ENCODE measurements around the gene CAPN5. TPM values are rescaled to one million over a fixed set of nuclear protein-coding genes. Genes with fewer than 3 reads are reported as not detected.
A peak's percentile ranks its signal among the peaks of the same experiment; 100 is the strongest.

Gene CAPN5
- total RNA-seq, 2 experiments from 2014 or later: 0.62 to 0.76 TPM

GRCh38 chr11:77035039-77035438, 31.7 kb upstream of the CAPN5 start:
- ATAC-seq (no peak), DNase-seq (no peak)
- Mint-ChIP-seq H3K9me3 (ENCODE audit: low read depth) (no peaks in the 10 kb centered on the region), H3K27ac (no peak overlapping the region), H3K4me1 (peaks cover 4% of the 10 kb centered on the region), H3K36me3 (ENCODE audit: low read depth) (no peaks in the 10 kb centered on the region), H3K27me3 (peaks cover 25% of the 10 kb centered on the region), H3K4me3 (no peak overlapping the region)
- ChIA-PET POLR2A (no interaction called here), CTCF (interaction anchor here (0.6 to 1.3 kb wide), 2 partner anchors 13 to 450 kb away, joined by 3 read pairs; no protein-coding TSS in a partner anchor)
- intact Hi-C loops (cut with DNase I, micrococcal nuclease): no loop called here

GRCh38 chr11:77035580-77035979, 31.2 kb upstream of the CAPN5 start:
- intact Hi-C loops (cut with DNase I, micrococcal nuclease): no loop called here
- ATAC-seq: no peak
- H3K9me3 Mint-ChIP-seq (ENCODE audit: low read depth): no peaks in the 10 kb centered on the region
- peaks cover 25% of the 10 kb centered on the region for H3K27me3 Mint-ChIP-seq
- H3K4me3 Mint-ChIP-seq: no peak overlapping the region
- no peak overlapping the region for H3K27ac Mint-ChIP-seq
- CTCF ChIA-PET: interaction anchor here (2.2 kb wide), 1 partner anchor 116 kb away, joined by 7 read pairs; no protein-coding TSS in a partner anchor
- peaks cover 4% of the 10 kb centered on the region for H3K4me1 Mint-ChIP-seq
- DNase-seq: no peak
- POLR2A ChIA-PET: no interaction called here
- no peaks in the 10 kb centered on the region for H3K36me3 Mint-ChIP-seq (ENCODE audit: low read depth)

- POLR2A ChIA-PET: interaction anchor here (0.6 kb wide), 1 partner anchor 54 kb away, joined by 3 read pairs; no protein-coding TSS in a partner anchor
Measured at GRCh38 chr11:77036398-77036797, 30.4 kb upstream of the CAPN5 start.

GRCh38 chr11:77037057-77037456, 29.7 kb upstream of the CAPN5 start:
- intact Hi-C loops (cut with DNase I, micrococcal nuclease): no loop called here
- H3K27ac Mint-ChIP-seq: no peak overlapping the region
- no peaks in the 10 kb centered on the region for H3K9me3 Mint-ChIP-seq (ENCODE audit: low read depth)
- H3K27me3 Mint-ChIP-seq: peaks cover 28% of the 10 kb centered on the region
- ATAC-seq: no peak
- ChIA-PET CTCF (interaction anchor here (0.6 to 2.2 kb wide), 4 partner anchors 8 to 117 kb away, joined by 3 to 7 read pairs (median 4); no protein-coding TSS in a partner anchor), POLR2A (no interaction called here)
- no peak for DNase-seq
- no peaks in the 10 kb centered on the region for H3K36me3 Mint-ChIP-seq (ENCODE audit: low read depth)
- no peak overlapping the region for H3K4me3 Mint-ChIP-seq
- peaks cover 4% of the 10 kb centered on the region for H3K4me1 Mint-ChIP-seq

More at GRCh38 chr11:77036398-77036797, 30.4 kb upstream of the CAPN5 start:
- ATAC-seq (no peak), DNase-seq (no peak)
- intact Hi-C loops (cut with DNase I, micrococcal nuclease): no loop called here
- CTCF ChIA-PET: interaction anchor here (1.0 to 2.2 kb wide), 2 partner anchors 8 to 116 kb away, joined by 3 to 7 read pairs; no protein-coding TSS in a partner anchor
- Mint-ChIP-seq H3K27me3 (peaks cover 26% of the 10 kb centered on the region), H3K36me3 (ENCODE audit: low read depth) (no peaks in the 10 kb centered on the region), H3K27ac (no peak overlapping the region), H3K4me3 (no peak overlapping the region), H3K9me3 (ENCODE audit: low read depth) (no peaks in the 10 kb centered on the region), H3K4me1 (peaks cover 4% of the 10 kb centered on the region)

- no peak overlapping the region for H3K4me3 Mint-ChIP-seq
- no peaks in the 10 kb centered on the region for H3K9me3 Mint-ChIP-seq (ENCODE audit: low read depth)
- ATAC-seq (no peak), DNase-seq (no peak)
- POLR2A ChIA-PET: no interaction called here
- CTCF ChIA-PET: interaction anchor here (0.7 to 1.5 kb wide), 2 partner anchors 9 to 133 kb away, joined by 4 read pairs; no protein-coding TSS in a partner anchor
- H3K27ac Mint-ChIP-seq: no peak overlapping the region
- intact Hi-C loops (cut with DNase I, micrococcal nuclease): no loop called here
- H3K27me3 Mint-ChIP-seq: peaks cover 28% of the 10 kb centered on the region
- no peaks in the 10 kb centered on the region for H3K36me3 Mint-ChIP-seq (ENCODE audit: low read depth)
- H3K4me1 Mint-ChIP-seq: peaks cover 4% of the 10 kb centered on the region
Measured at GRCh38 chr11:77038029-77038824, 28.5 kb upstream of the CAPN5 start.

GRCh38 chr11:77038825-77039326, 27.9 kb upstream of the CAPN5 start:
- Mint-ChIP-seq H3K27ac (no peak overlapping the region), H3K9me3 (ENCODE audit: low read depth) (no peaks in the 10 kb centered on the region), H3K4me3 (no peak overlapping the region), H3K27me3 (peaks cover 28% of the 10 kb centered on the region), H3K4me1 (peaks cover 4% of the 10 kb centered on the region), H3K36me3 (ENCODE audit: low read depth) (no peaks in the 10 kb centered on the region)
- ChIA-PET POLR2A (interaction anchor here (0.6 kb wide), 1 partner anchor 9 kb away, joined by 3 read pairs; no protein-coding TSS in a partner anchor), CTCF (interaction anchor here (0.7 to 2.7 kb wide), 5 partner anchors 15 to 134 kb away, joined by 3 to 11 read pairs (median 4); no protein-coding TSS in a partner anchor)
- DNase-seq (no peak), ATAC-seq (peak; percentile 43)
- intact Hi-C loops (cut with DNase I, micrococcal nuclease): no loop called here

- CTCF ChIA-PET: interaction anchor here (0.7 to 2.7 kb wide), 7 partner anchors 16 to 229 kb away, joined by 3 to 11 read pairs (median 5); no protein-coding TSS in a partner anchor
- Mint-ChIP-seq H3K4me3 (peak overlapping the region; percentile 20), H3K27ac (no peak overlapping the region), H3K9me3 (ENCODE audit: low read depth) (no peaks in the 10 kb centered on the region), H3K4me1 (peaks cover 4% of the 10 kb centered on the region), H3K36me3 (ENCODE audit: low read depth) (no peaks in the 10 kb centered on the region), H3K27me3 (peaks cover 28% of the 10 kb centered on the region)
- ATAC-seq (peak; percentile 69), DNase-seq (peak; percentile 56)
- intact Hi-C loops (cut with DNase I, micrococcal nuclease): loop anchor here in 1 of 2 experiments (10.0 kb wide), 1 partner anchor 305 kb away; no protein-coding TSS in a partner anchor
- POLR2A ChIA-PET: interaction anchor here (0.6 kb wide), 1 partner anchor 8 kb away, joined by 3 read pairs; no protein-coding TSS in a partner anchor
Measured at GRCh38 chr11:77039491-77040400, 27.0 kb upstream of the CAPN5 start.

GRCh38 chr11:77040401-77040777, 26.4 kb upstream of the CAPN5 start:
- intact Hi-C loops (cut with DNase I, micrococcal nuclease): loop anchor here in 1 of 2 experiments (10.0 kb wide), 1 partner anchor 306 kb away; no protein-coding TSS in a partner anchor
- Mint-ChIP-seq H3K36me3 (ENCODE audit: low read depth) (no peaks in the 10 kb centered on the region), H3K4me1 (peaks cover 4% of the 10 kb centered on the region), H3K27me3 (peaks cover 28% of the 10 kb centered on the region), H3K4me3 (no peak overlapping the region), H3K9me3 (ENCODE audit: low read depth) (no peaks in the 10 kb centered on the region), H3K27ac (no peak overlapping the region)
- ATAC-seq (no peak), DNase-seq (no peak)
- CTCF ChIA-PET: interaction anchor here (0.6 to 2.7 kb wide), 8 partner anchors 20 to 552 kb away, joined by 3 to 11 read pairs (median 5); no protein-coding TSS in a partner anchor
- POLR2A ChIA-PET: interaction anchor here (0.6 kb wide), 1 partner anchor 258 kb away, joined by 3 read pairs; no protein-coding TSS in a partner anchor

GRCh38 chr11:77040889-77041288, 25.9 kb upstream of the CAPN5 start:
- CTCF ChIA-PET: interaction anchor here (0.6 to 2.7 kb wide), 5 partner anchors 9 to 552 kb away, joined by 3 to 11 read pairs (median 5); no protein-coding TSS in a partner anchor
- peaks cover 28% of the 10 kb centered on the region for H3K27me3 Mint-ChIP-seq

GRCh38 chr11:77042111-77042726, 24.6 kb upstream of the CAPN5 start:
- no peak for ATAC-seq
- intact Hi-C loops (cut with DNase I, micrococcal nuclease): loop anchor here in 1 of 2 experiments (10.0 kb wide), 1 partner anchor 307 kb away; no protein-coding TSS in a partner anchor

More at GRCh38 chr11:77040889-77041288, 25.9 kb upstream of the CAPN5 start:
- Mint-ChIP-seq H3K4me3 (no peak overlapping the region), H3K9me3 (ENCODE audit: low read depth) (no peaks in the 10 kb centered on the region), H3K27ac (no peak overlapping the region), H3K36me3 (ENCODE audit: low read depth) (no peaks in the 10 kb centered on the region), H3K4me1 (peaks cover 4% of the 10 kb centered on the region)
- ATAC-seq: no peak
- POLR2A ChIA-PET: interaction anchor here (0.6 kb wide), 1 partner anchor 258 kb away, joined by 3 read pairs; no protein-coding TSS in a partner anchor
- intact Hi-C loops (cut with DNase I, micrococcal nuclease): loop anchor here in 1 of 2 experiments (10.0 kb wide), 1 partner anchor 306 kb away; no protein-coding TSS in a partner anchor
- no peak for DNase-seq

More at GRCh38 chr11:77042111-77042726, 24.6 kb upstream of the CAPN5 start:
- no peaks in the 10 kb centered on the region for H3K36me3 Mint-ChIP-seq (ENCODE audit: low read depth)
- peaks cover 20% of the 10 kb centered on the region for H3K27me3 Mint-ChIP-seq
- CTCF ChIA-PET: interaction anchor here (0.6 kb wide), 1 partner anchor 124 kb away, joined by 3 read pairs; no protein-coding TSS in a partner anchor
- no peak for DNase-seq
- H3K4me1 Mint-ChIP-seq: peaks cover 14% of the 10 kb centered on the region
- no peaks in the 10 kb centered on the region for H3K9me3 Mint-ChIP-seq (ENCODE audit: low read depth)
- POLR2A ChIA-PET: no interaction called here
- H3K4me3 Mint-ChIP-seq: no peak overlapping the region
- H3K27ac Mint-ChIP-seq: no peak overlapping the region

Measured in activated CD4-positive, alpha-beta T cell treated with anti-CD3 and anti-CD28 coated beads for 36 hours (primary cell).